PC-9 (cell line): ENCODE measurements around the gene HS3ST2. TPM values are rescaled to one million over a fixed set of nuclear protein-coding genes. Genes with fewer than 3 reads are reported as not detected.

Experiments
- BruUV-seq: library from RNA; stranded (reverse); fragments of 400-500 nt; replicated peaks from 2 replicates; lab custom pipeline; 2021; lab: Mats Ljungman, UMichigan
- CTCF ChIA-PET: fragments of 300-600 bp; sonication (Branson Sonifier 250); formaldehyde crosslinking; loops from one replicate; lab custom pipeline; 2022; ENCODE audit warnings: antibody characterized with exemption; lab: Charles Lee
- POLR2A ChIA-PET: fragments of 300-600 bp; sonication (Branson Sonifier 250); formaldehyde crosslinking; loops from one replicate; lab custom pipeline; 2022; ENCODE audit warnings: antibody characterized with exemption; ENCODE audit not compliant: unreplicated experiment; lab: Charles Lee
- DNase-seq, 2 experiments: peaks; one replicate each; pipeline versions ENCODE4 v3.0.0 to v3.0.0-alpha.2; 2015 to 2022; ENCODE audit warnings: mixed read lengths in 1 of 2
- H2AFZ ChIP-seq: fragments of 200-600 bp; sonication (generic); 2 replicates; pipeline ENCODE4 v1.8.1; 2017; ENCODE audit warnings: antibody characterized with exemption
- H3F3A ChIP-seq: fragments of 200-600 bp; sonication (generic); 2 replicates; pipeline ENCODE4 v1.8.1; 2017; ENCODE audit warnings: antibody characterized with exemption, mild to moderate bottlenecking, low read depth; ENCODE audit not compliant: insufficient read depth
- H3K27ac ChIP-seq: fragments of 200-600 bp; sonication (generic); 2 replicates; pipeline ENCODE4 v1.6.1; 2016; ENCODE audit warnings: mixed run types
- H3K27me3 ChIP-seq: fragments of 200-600 bp; sonication (generic); 2 replicates; pipeline ENCODE4 v1.6.1; 2016; ENCODE audit warnings: low read depth, mixed run types; ENCODE audit not compliant: insufficient read depth
- H3K36me3 ChIP-seq: fragments of 200-600 bp; sonication (generic); 2 replicates; pipeline ENCODE4 v1.6.1; 2016; ENCODE audit warnings: low read depth, mixed run types
- H3K4me1 ChIP-seq: fragments of 200-600 bp; sonication (generic); replicated peaks from 2 replicates; pipeline ENCODE4 v1.6.1; 2016; ENCODE audit warnings: mixed run types; ENCODE audit not compliant: insufficient read depth
- H3K4me2 ChIP-seq: fragments of 200-600 bp; sonication (generic); 2 replicates; pipeline ENCODE4 v1.6.1; 2017; ENCODE audit warnings: mixed run types
- H3K4me3 ChIP-seq: fragments of 200-600 bp; sonication (generic); 2 replicates; pipeline ENCODE4 v1.6.1; 2016; ENCODE audit warnings: mixed run types
- H3K79me2 ChIP-seq: fragments of 200-600 bp; sonication (generic); 2 replicates; pipeline ENCODE4 v1.6.1; 2017; ENCODE audit warnings: low read depth, mixed run types
- H3K9me2 ChIP-seq: fragments of 200-600 bp; sonication (generic); 2 replicates; pipeline ENCODE4 v1.8.1; 2017; ENCODE audit warnings: mild to moderate bottlenecking; ENCODE audit not compliant: insufficient read depth
- H3K9me3 ChIP-seq: fragments of 200-600 bp; sonication (generic); 2 replicates; pipeline ENCODE4 v1.8.1; 2016; ENCODE audit warnings: low read depth; ENCODE audit not compliant: insufficient read depth
- H4K20me1 ChIP-seq: fragments of 200-600 bp; sonication (generic); 2 replicates; pipeline ENCODE4 v1.8.1; 2017; ENCODE audit not compliant: insufficient read depth
- EZH2 ChIP-seq: fragments of 200-600 bp; sonication (generic); IDR thresholded peaks from 2 replicates; pipeline ENCODE4 v1.8.0; 2017; ENCODE audit warnings: antibody characterized with exemption, low read depth
- intact Hi-C: fragments of 100-400 bp; cut with micrococcal nuclease; formaldehyde crosslinking; loops from one replicate; pipeline ENCODE4 v1.10.0; 2022; ENCODE audit not compliant: unreplicated experiment
- total RNA-seq: library from RNA; stranded (reverse); gene quantifications from 2 replicates; pipeline ENCODE4 v1.2.3, GENCODE V29; 2021
- TF ChIP-seq, protein P1 (sequence below): fragments of 200-600 bp; sonication (generic); conservative IDR thresholded peaks from 2 replicates; pipeline ENCODE4 v1.6.1; 2017; ENCODE audit warnings: mixed run types, antibody characterized with exemption, mild to moderate bottlenecking, moderate library complexity

The HS3ST2 gene
- total RNA-seq, 1 experiment from 2014 or later = 1.1 TPM

DNA sequence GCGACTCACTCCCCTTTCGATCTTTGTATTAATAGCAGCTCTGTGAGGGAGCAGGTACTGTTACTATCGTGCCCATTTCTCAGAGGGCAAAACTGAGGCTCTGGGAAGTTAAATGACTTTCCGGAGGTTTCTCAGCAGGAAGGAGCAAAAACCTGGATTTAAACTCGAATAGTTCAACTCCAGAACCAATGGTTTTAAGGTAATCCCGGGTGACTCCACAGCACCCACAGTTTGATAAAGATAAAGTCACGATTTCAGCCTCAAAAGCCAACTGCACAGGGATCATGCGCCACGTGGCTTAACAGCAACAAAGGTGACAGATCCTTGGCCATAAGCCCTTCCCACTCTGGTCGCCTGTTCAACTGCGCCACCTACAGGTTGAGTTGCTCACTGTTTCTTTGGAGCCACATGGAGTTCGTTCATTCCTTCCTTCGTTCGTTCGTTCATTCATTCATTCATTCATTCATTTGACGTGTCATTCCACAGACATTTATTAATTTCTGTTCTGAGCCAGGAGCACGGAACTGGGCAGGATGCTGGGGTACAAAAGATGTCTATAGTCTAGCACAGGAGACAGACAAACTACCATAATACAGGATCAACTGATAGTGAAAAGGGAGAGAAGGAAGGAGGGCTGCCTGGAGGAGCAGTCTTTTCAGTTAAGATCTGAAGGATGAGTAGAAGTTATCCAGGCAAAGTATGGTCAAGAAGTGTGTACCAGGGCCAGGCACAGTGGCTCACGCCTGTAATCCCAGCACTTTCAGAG is 134.8 kb downstream of the HS3ST2 start:
- TF ChIP-seq, protein P1, sequence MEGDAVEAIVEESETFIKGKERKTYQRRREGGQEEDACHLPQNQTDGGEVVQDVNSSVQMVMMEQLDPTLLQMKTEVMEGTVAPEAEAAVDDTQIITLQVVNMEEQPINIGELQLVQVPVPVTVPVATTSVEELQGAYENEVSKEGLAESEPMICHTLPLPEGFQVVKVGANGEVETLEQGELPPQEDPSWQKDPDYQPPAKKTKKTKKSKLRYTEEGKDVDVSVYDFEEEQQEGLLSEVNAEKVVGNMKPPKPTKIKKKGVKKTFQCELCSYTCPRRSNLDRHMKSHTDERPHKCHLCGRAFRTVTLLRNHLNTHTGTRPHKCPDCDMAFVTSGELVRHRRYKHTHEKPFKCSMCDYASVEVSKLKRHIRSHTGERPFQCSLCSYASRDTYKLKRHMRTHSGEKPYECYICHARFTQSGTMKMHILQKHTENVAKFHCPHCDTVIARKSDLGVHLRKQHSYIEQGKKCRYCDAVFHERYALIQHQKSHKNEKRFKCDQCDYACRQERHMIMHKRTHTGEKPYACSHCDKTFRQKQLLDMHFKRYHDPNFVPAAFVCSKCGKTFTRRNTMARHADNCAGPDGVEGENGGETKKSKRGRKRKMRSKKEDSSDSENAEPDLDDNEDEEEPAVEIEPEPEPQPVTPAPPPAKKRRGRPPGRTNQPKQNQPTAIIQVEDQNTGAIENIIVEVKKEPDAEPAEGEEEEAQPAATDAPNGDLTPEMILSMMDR = peak; percentile 82
- TF ChIP-seq EZH2 = no peak
- Histone ChIP-seq H3K79me2 (no peaks in the 10 kb centered on the region), H3K4me1 (no peaks in the 10 kb centered on the region), H3K9me3 (no peaks in the 10 kb centered on the region), H3F3A (no peaks in the 10 kb centered on the region), H3K36me3 (no peaks in the 10 kb centered on the region), H3K27ac (no peak overlapping the region), H4K20me1 (no peaks in the 10 kb centered on the region), H3K4me3 (no peak overlapping the region), H3K4me2 (0 out of 2 replicates have a peak overlapping the region, but pooled peaks have one; percentile 4), H2AFZ (no peak overlapping the region), H3K27me3 (peaks cover 49% of the 10 kb centered on the region), H3K9me2 (no peaks in the 10 kb centered on the region)
- CTCF ChIA-PET = no interaction called here
- intact Hi-C loops = no loop called here
- no TSS peak for BruUV-seq
- DNase-seq = peak; percentile 50 to 62
- POLR2A ChIA-PET = no interaction called here

GRCh38 chr16:22955461-22956070 is 141.6 kb downstream of the HS3ST2 start:
- no peaks in the 10 kb centered on the region for H3F3A ChIP-seq
- H3K4me2 ChIP-seq = no peak overlapping the region
- CTCF ChIA-PET = no interaction called here
- TF ChIP-seq, protein P1 = no peak
- no peak for TF ChIP-seq EZH2
- H2AFZ ChIP-seq = no peak overlapping the region
- POLR2A ChIA-PET = no interaction called here
- H3K27me3 ChIP-seq = peaks cover 59% of the 10 kb centered on the region
- no peak overlapping the region for H3K4me3 ChIP-seq
- no peak overlapping the region for H3K27ac ChIP-seq
- H3K36me3 ChIP-seq = no peaks in the 10 kb centered on the region
- intact Hi-C loops = no loop called here
- no peaks in the 10 kb centered on the region for H3K79me2 ChIP-seq
- H4K20me1 ChIP-seq = no peaks in the 10 kb centered on the region
- H3K4me1 ChIP-seq = no peaks in the 10 kb centered on the region
- DNase-seq = no peak
- no peaks in the 10 kb centered on the region for H3K9me2 ChIP-seq
- H3K9me3 ChIP-seq = no peaks in the 10 kb centered on the region
- no TSS peak for BruUV-seq

DNA sequence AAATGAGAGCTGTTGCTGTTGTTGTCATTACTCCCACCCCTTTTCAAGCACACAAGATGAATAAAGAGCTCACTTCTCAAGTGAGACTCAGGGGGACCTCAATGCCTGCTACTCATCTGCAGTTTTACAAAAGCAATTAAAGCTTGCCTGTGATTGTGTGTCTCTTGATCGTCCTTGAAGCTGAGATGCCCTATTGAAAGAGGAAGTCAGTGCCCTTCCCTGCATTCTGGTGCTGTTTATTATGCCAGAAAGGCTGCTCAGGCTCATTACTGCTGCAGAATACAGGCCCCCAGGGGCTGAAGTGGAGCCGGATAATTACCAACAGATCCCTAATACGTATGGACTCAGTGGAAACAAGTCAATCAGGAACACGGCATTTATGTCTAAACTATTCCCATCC is 147.2 kb downstream of the HS3ST2 start:
- H3K4me3 ChIP-seq = no peak overlapping the region
- H3F3A ChIP-seq = no peaks in the 10 kb centered on the region
- intact Hi-C loops = no loop called here
- no peaks in the 10 kb centered on the region for H3K79me2 ChIP-seq
- no TSS peak for BruUV-seq
- no peaks in the 10 kb centered on the region for H3K4me1 ChIP-seq
- POLR2A ChIA-PET = no interaction called here
- H3K4me2 ChIP-seq = no peak overlapping the region
- H3K36me3 ChIP-seq = no peaks in the 10 kb centered on the region
- DNase-seq = no peak
- CTCF ChIA-PET = no interaction called here
- no peaks in the 10 kb centered on the region for H3K9me2 ChIP-seq
- H3K27me3 ChIP-seq = peaks cover 71% of the 10 kb centered on the region
- H3K9me3 ChIP-seq = no peaks in the 10 kb centered on the region
- TF ChIP-seq, protein P1 = no peak
- no peak for TF ChIP-seq EZH2
- H3K27ac ChIP-seq = no peak overlapping the region
- no peak overlapping the region for H2AFZ ChIP-seq
- H4K20me1 ChIP-seq = no peaks in the 10 kb centered on the region
